NT2/D1 (cell line): Measurements from ENCODE around the gene RASSF1.

ENCODE experiments used
- DNase-seq: peaks from one replicate; pipeline ENCODE4 v3.0.0-alpha.2; 2011; ENCODE audit warnings: low read depth, low spot score
- H3K27me3 ChIP-seq: 2 replicates; pipeline ENCODE4 v1.6.0; 2011; ENCODE audit warnings: mild to moderate bottlenecking; ENCODE audit not compliant: insufficient read length, insufficient read depth
- H3K36me3 ChIP-seq: 2 replicates; pipeline ENCODE4 v1.6.1; 2011; ENCODE audit warnings: mild to moderate bottlenecking, low read length, mixed read lengths; ENCODE audit not compliant: insufficient read depth, insufficient read length
- H3K4me1 ChIP-seq: 2 replicates; pipeline ENCODE4 v1.5.1; 2011; ENCODE audit not compliant: insufficient read depth, insufficient read length
- H3K4me3 ChIP-seq: 2 replicates; pipeline ENCODE4 v1.5.1; 2011; ENCODE audit warnings: low read depth; ENCODE audit not compliant: insufficient read length
- H3K9ac ChIP-seq: 2 replicates; pipeline ENCODE4 v1.6.0; 2011; ENCODE audit warnings: low read depth; ENCODE audit not compliant: insufficient read length
- H3K9me3 ChIP-seq: 2 replicates; pipeline ENCODE4 v1.5.1; 2011; ENCODE audit warnings: mild to moderate bottlenecking, low read length; ENCODE audit not compliant: insufficient read depth
- SUZ12 ChIP-seq: IDR thresholded peaks from 2 replicates; pipeline ENCODE4 v1.6.1; 2011; ENCODE audit not compliant: insufficient read length, insufficient read depth; ENCODE audit errors: extremely low read depth
- YY1 ChIP-seq: IDR thresholded peaks from 2 replicates; pipeline ENCODE4 v1.6.1; 2011; ENCODE audit not compliant: insufficient read length, insufficient read depth
- ZNF274 ChIP-seq: IDR thresholded peaks from 2 replicates; pipeline ENCODE4 v1.6.1; 2011; ENCODE audit warnings: mild to moderate bottlenecking, low read depth, low read length

The RASSF1 gene

DNA sequence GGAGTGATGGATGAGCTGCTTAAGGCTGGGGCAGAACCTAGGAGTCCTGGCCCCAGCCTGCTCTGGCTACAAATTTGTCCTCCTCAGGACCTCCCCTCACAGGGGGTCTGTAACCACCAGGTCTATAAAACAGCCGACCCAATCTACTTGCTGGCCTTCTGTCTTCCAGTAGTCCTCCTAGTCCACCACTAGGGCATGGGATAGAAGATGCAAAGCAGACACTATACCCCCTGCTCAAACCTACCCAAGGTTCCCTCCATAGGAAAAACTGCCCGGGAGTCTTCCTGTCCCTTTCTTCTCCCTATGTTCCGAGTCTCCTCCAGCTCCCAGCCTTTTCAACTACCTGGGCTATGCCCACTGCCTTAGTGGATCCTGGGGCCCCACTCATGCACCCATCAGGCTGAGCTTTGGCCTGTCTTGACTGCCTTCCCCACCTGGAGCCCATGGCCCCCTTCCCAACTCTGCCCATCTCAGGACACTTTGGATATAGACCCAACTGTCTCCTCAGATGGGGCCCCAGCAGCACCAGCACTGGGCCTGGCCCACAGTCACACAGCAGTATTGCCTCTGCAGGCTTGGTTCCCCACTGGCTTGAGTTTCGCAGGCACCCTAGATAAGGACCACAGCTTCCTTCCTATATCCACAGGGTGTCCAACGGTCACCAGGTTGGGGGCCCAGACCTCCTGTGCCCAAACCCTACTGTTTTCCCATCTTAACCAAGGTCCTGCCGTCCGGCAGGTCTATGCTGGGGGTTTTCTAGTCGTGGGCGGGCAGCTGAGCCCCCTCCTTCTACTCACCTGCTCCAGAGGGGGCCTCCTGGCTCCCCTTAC lies 42.5 kb downstream of the RASSF1 start:
- H3K4me1 ChIP-seq = peaks cover 18% of the 10 kb centered on the region
- DNase-seq = no peak
- no peaks in the 10 kb centered on the region for H3K27me3 ChIP-seq

DNA sequence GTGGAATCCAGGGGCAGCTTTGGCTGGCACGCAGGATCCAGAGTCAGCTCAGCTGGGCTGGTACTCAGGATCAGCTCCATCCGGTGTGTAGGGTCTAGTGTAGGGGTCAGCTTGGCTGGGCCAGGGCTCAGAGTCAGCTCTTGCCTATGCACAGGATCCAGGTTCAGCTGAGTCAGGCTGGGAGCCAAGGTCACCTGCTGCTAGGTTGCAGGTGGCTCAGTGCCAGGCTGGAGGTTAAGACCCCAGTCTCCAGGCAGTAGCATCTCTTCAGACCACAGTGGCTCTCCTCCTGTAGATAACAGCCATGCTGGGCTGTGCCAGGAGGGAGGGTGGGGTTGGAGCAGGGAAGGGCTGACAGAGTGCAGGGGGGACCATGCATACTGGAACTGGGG lies 43.3 kb downstream of the RASSF1 start:
- no peak for DNase-seq

More for the DNA sequence above, 42.5 kb downstream of the RASSF1 start:
- Histone ChIP-seq H3K9ac (peak overlapping the region; percentile 95), H3K36me3 (peaks cover 9% of the 10 kb centered on the region), H3K4me3 (peak overlapping the region; percentile 93), H3K9me3 (no peaks in the 10 kb centered on the region)
- TF ChIP-seq SUZ12 (no peak), YY1 (no peak), ZNF274 (no peak)

DNA sequence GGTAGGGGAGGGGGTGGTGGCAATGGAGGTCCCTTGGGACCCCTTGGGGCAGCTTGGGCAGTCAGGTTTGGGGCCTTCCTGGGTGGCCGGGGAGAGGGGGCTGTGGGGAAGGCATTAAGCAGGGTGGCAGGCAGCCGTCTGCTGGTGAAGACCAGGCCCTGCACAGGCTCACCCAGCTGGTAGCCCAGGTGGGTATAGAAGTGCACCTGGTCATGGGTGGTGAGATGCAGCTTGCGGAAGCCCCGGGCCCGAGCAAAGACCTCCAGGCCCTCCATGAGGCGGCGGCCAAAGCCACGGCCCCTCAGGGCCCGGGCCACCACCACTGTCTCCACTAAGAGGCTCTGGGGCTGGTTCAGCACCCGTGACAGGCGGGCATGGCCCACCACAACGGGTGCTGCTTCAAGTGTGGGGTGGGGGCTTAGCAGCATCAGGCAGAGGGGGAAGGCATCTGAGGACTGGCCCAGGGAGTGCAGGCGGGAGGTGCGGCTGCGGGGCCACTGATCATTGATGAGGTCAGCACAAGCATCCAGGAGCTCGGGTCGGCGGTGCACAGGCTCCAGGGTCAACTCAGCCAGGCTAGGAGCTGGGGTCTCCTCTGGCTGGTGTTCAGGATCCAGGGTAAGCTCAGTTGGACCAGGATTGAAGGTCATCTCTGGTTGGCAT lies 43.8 kb downstream of the RASSF1 start:
- TF ChIP-seq SUZ12 = no peak
- no peak for TF ChIP-seq YY1
- TF ChIP-seq ZNF274 = no peak
- no peaks in the 10 kb centered on the region for H3K9me3 ChIP-seq
- H3K4me1 ChIP-seq = peaks cover 11% of the 10 kb centered on the region
- no peaks in the 10 kb centered on the region for H3K27me3 ChIP-seq
- H3K4me3 ChIP-seq = no peak overlapping the region
- no peak overlapping the region for H3K9ac ChIP-seq
- DNase-seq = no peak
- H3K36me3 ChIP-seq = peaks cover 9% of the 10 kb centered on the region

More for the DNA sequence above, 43.3 kb downstream of the RASSF1 start:
- Histone ChIP-seq H3K27me3 (no peaks in the 10 kb centered on the region), H3K4me3 (no peak overlapping the region), H3K36me3 (peaks cover 9% of the 10 kb centered on the region), H3K9me3 (no peaks in the 10 kb centered on the region), H3K9ac (peak overlapping the region; percentile 23), H3K4me1 (peaks cover 15% of the 10 kb centered on the region)
- TF ChIP-seq ZNF274 = no peak
- TF ChIP-seq YY1 = no peak
- no peak for TF ChIP-seq SUZ12

- H3K4me1 ChIP-seq = peaks cover 11% of the 10 kb centered on the region
- TF ChIP-seq YY1 (no peak), ZNF274 (no peak), SUZ12 (no peak)
- no peak overlapping the region for H3K4me3 ChIP-seq
- no peak overlapping the region for H3K9ac ChIP-seq
- no peaks in the 10 kb centered on the region for H3K9me3 ChIP-seq
- no peaks in the 10 kb centered on the region for H3K27me3 ChIP-seq
- no peak for DNase-seq
- peaks cover 9% of the 10 kb centered on the region for H3K36me3 ChIP-seq
These were observed 44.8 kb downstream of the RASSF1 start for GRCh38 chr3:50295553-50296431.

- peaks cover 10% of the 10 kb centered on the region for H3K4me1 ChIP-seq
- no peaks in the 10 kb centered on the region for H3K27me3 ChIP-seq
- TF ChIP-seq ZNF274 (no peak), YY1 (no peak), SUZ12 (no peak)
- no peak overlapping the region for H3K9ac ChIP-seq
- no peaks in the 10 kb centered on the region for H3K9me3 ChIP-seq
- no peak for DNase-seq
- no peak overlapping the region for H3K4me3 ChIP-seq
- peaks cover 19% of the 10 kb centered on the region for H3K36me3 ChIP-seq
These were observed 45.9 kb downstream of the RASSF1 start for GRCh38 chr3:50294492-50295403.

DNA sequence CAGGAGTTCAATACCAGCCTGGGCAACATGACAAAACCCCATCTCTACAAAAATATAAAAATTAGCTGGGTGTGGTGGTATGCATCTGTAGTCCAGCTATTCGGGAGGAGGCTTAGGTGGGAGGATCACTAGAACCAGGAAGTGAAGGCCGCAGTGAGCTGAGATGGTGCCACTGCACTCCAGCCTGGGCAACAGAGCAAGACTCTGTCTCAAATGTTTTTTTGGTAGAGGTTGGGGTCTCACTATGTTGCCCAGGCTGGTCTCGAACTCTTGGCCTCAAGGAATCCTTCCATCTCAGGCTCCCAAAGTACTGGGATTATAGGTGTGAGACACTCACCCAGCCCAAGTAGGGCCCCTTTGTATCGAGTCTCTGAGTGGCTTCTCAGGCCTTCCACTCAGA lies 46.5 kb downstream of the RASSF1 start:
- no peak overlapping the region for H3K9ac ChIP-seq
- H3K4me3 ChIP-seq = no peak overlapping the region
- peaks cover 26% of the 10 kb centered on the region for H3K36me3 ChIP-seq
- H3K4me1 ChIP-seq = peaks cover 10% of the 10 kb centered on the region
- no peaks in the 10 kb centered on the region for H3K9me3 ChIP-seq
- DNase-seq = no peak
- H3K27me3 ChIP-seq = no peaks in the 10 kb centered on the region
- no peak for TF ChIP-seq YY1
- TF ChIP-seq ZNF274 = no peak
- no peak for TF ChIP-seq SUZ12
